Posterior vena cava (tissue), 2 donors: Measurements from ENCODE around the gene GAL3ST3. TPM values are rescaled to one million over a fixed set of nuclear protein-coding genes. Genes with fewer than 3 reads are reported as not detected.
A peak's percentile ranks its signal among the peaks of the same experiment; 100 is the strongest.
"Not testable (repeated sequence)": the region's sequence is repeated elsewhere in the genome, so short reads cannot be mapped to it uniquely, and the experiment has no call there.

Experiments used
- DNase-seq: peaks from one replicate; pipeline ENCODE4 v3.0.0-alpha.2; 2020; ENCODE audit warnings: low spot score
- intact Hi-C, 2 donors: fragments of 100-400 bp; cut with DNase I; formaldehyde crosslinking; loops; one replicate each; pipeline versions ENCODE4 v1.14.1 to v1.14.2; 2022 to 2023
- total RNA-seq, 2 donors: library from RNA; stranded (reverse); fragmentation: NEBNext Ultra II Directional; extraction: Animal tissue kit (Norgen Biotek cat#: 25700); gene quantifications; one replicate each; pipeline ENCODE4 v1.2.1, GENCODE V29; 2021
- donor health status: DM: yes; HTN: yes; CAD: no.
- donor health status: DM: yes; HTN: yes; CAD: no.

GAL3ST3 gene
- total RNA-seq, 2 donors from 2014 or later: 0.74 to 1.2 TPM

- intact Hi-C loops: no loop called here
- no peak for DNase-seq
These were observed 1.2 kb downstream of the GAL3ST3 start for GRCh38 chr11:66047541-66048365.

GRCh38 chr11:66046901-66047300 lies 2.1 kb downstream of the GAL3ST3 start:
- intact Hi-C loops: no loop called here
- no peak for DNase-seq

- peak; percentile 92 for DNase-seq
- intact Hi-C loops: no loop called here
These were observed 3.8 kb downstream of the GAL3ST3 start for GRCh38 chr11:66045177-66045639.

GRCh38 chr11:66044757-66045156 lies 4.2 kb downstream of the GAL3ST3 start:
- intact Hi-C loops: no loop called here
- DNase-seq: no peak

GRCh38 chr11:66042996-66043906 lies 5.7 kb downstream of the GAL3ST3 start:
- DNase-seq: no peak
- intact Hi-C loops: no loop called here

- DNase-seq: no peak
- intact Hi-C loops: no loop called here
These were observed 6.5 kb downstream of the GAL3ST3 start for GRCh38 chr11:66042227-66042995.

- DNase-seq: no peak
- intact Hi-C loops: no loop called here
These were observed 9.2 kb downstream of the GAL3ST3 start for GRCh38 chr11:66039765-66040164.

- intact Hi-C loops: no loop called here
- DNase-seq: no peak
These were observed 11.6 kb downstream of the GAL3ST3 start for GRCh38 chr11:66037327-66037726.

- DNase-seq: no peak
- intact Hi-C loops: no loop called here
These were observed 12.6 kb downstream of the GAL3ST3 start for GRCh38 chr11:66036334-66036710.

GRCh38 chr11:66035653-66036333 lies 13.2 kb downstream of the GAL3ST3 start:
- no peak for DNase-seq
- intact Hi-C loops: no loop called here

- intact Hi-C loops: no loop called here
- no peak for DNase-seq
These were observed 15.8 kb downstream of the GAL3ST3 start for GRCh38 chr11:66032957-66033735.

- DNase-seq: no peak
- intact Hi-C loops: no loop called here
These were observed 22.9 kb downstream of the GAL3ST3 start, which contains the start of gene CATSPER1 for GRCh38 chr11:66026017-66026529. TSS of gene CATSPER1 (minus strand) at chr11:66026479. CDS start at chr11:66026379, 100 bp downstream.

- DNase-seq, intact Hi-C loops: not testable (repeated sequence)
These were observed 25.8 kb downstream of the GAL3ST3 start for GRCh38 chr11:66023186-66023440.

GRCh38 chr11:66022401-66023185 lies 26.4 kb downstream of the GAL3ST3 start:
- DNase-seq: peak; percentile 91
- intact Hi-C loops: no loop called here

- DNase-seq: peak; percentile 89
- intact Hi-C loops: no loop called here
These were observed 28.2 kb downstream of the GAL3ST3 start for GRCh38 chr11:66020618-66021357.

GRCh38 chr11:66020212-66020611 lies 28.7 kb downstream of the GAL3ST3 start:
- DNase-seq: no peak
- intact Hi-C loops: no loop called here

- intact Hi-C loops: no loop called here
- DNase-seq: no peak
These were observed 31.6 kb downstream of the GAL3ST3 start for GRCh38 chr11:66017321-66017720.
